ENCODE results near the gene TRIM33.

GRCh38 chr1:114530224-114530623 lies 19.2 kb upstream of the TRIM33 start:
- TF ChIP-seq EZH2phosphoT487 (IDR thresholded peaks at IDR 0.05; ENCODE audit: borderline replicate concordance, low read length) (no peak), CTCF (IDR thresholded peaks at IDR 0.05; ENCODE audit: low read depth, low read length, poor library complexity, severe bottlenecking) (no peak)

All from DOHH2 (cell line).